GM12878 (cell line): Measurements from ENCODE around the gene IQGAP3. TPM values are rescaled to one million over a fixed set of nuclear protein-coding genes. Genes with fewer than 3 reads are reported as not detected.

Experiments used
- ATAC-seq: fragments of 200-7000 bp; cut with Tn5 transposase; 3 replicates; pipeline ENCODE4 v1.9.1; 2020; ENCODE audit warnings: mild to moderate bottlenecking, moderate library complexity
- BruUV-seq: library from RNA; stranded (reverse); fragments of 400-500 nt; replicated peaks from 2 replicates; lab custom pipeline; 2021; lab: Mats Ljungman, UMichigan
- CTCF ChIA-PET: fragments of 300-600 bp; sonication (Branson Sonifier 250); formaldehyde crosslinking; extraction: SDS; loops from one replicate; lab custom pipeline; 2021; ENCODE audit warnings: inconsistent platforms; lab: Yijun Ruan, JAX
- POLR2A ChIA-PET: fragments of 350-600 bp; formaldehyde crosslinking; extraction: SDS; loops from one replicate; lab custom pipeline; 2021; ENCODE audit warnings: inconsistent platforms; lab: Charles Lee
- RAD21 ChIA-PET: fragments of 300-600 bp; sonication (Branson Sonifier 250); formaldehyde crosslinking; loops from one replicate; lab custom pipeline; 2023; ENCODE audit warnings: antibody characterized with exemption; ENCODE audit not compliant: unreplicated experiment; lab: Charles Lee
- SMC1A ChIA-PET: fragments of 300-600 bp; sonication (Branson Sonifier 250); formaldehyde crosslinking; loops from one replicate; lab custom pipeline; 2023; ENCODE audit not compliant: unreplicated experiment, uncharacterized antibody; lab: Charles Lee
- DNase-seq: peaks from one replicate; pipeline ENCODE4 v3.0.0-alpha.2; 2011; ENCODE audit warnings: low read depth, low spot score
- FAIRE-seq: peaks from 3 replicates; lab custom pipeline; 2011; peaks lifted over from hg19 to GRCh38; lab: Jason Lieb, UNC
- H2AFZ ChIP-seq: 2 replicates; pipeline ENCODE4 v1.6.0; 2011; ENCODE audit warnings: low read depth, low read length, control low read depth; ENCODE audit not compliant: control insufficient read depth
- H3K27ac ChIP-seq: 2 replicates; pipeline ENCODE4 v1.5.1; 2011; ENCODE audit warnings: control low read depth; ENCODE audit not compliant: control insufficient read depth, insufficient read depth
- H3K27me3 ChIP-seq, 2 experiments: replicated peaks in 1 of 2; 2 replicates each; pipeline versions ENCODE4 v1.6.0 to v1.6.1; 2011; ENCODE audit warnings: low read length in 1 of 2; ENCODE audit not compliant: control insufficient read depth in 2 of 2, insufficient read depth in 2 of 2
- H3K36me3 ChIP-seq, 2 experiments: 2 replicates each; pipeline ENCODE4 v1.5.1; 2011; ENCODE audit warnings: low read length in 1 of 2; ENCODE audit not compliant: control insufficient read depth in 2 of 2, insufficient read depth in 2 of 2
- H3K4me1 ChIP-seq: 2 replicates; pipeline ENCODE4 v1.6.1; 2011; ENCODE audit warnings: mild to moderate bottlenecking, low read length, moderate library complexity, mixed read lengths; ENCODE audit not compliant: control insufficient read depth, insufficient read depth
- H3K4me2 ChIP-seq: 2 replicates; pipeline ENCODE4 v1.6.0; 2011; ENCODE audit warnings: control low read depth; ENCODE audit not compliant: control insufficient read depth, insufficient read depth
- H3K4me3 ChIP-seq: fragments of 200-600 bp; sonication (generic); 2 replicates; pipeline ENCODE4 v1.5.1; 2016
- H3K79me2 ChIP-seq: 2 replicates; pipeline ENCODE4 v1.6.0; 2011; ENCODE audit warnings: low read length; ENCODE audit not compliant: control insufficient read depth, insufficient read depth
- H3K9ac ChIP-seq: 2 replicates; pipeline ENCODE4 v1.8.0; 2011; ENCODE audit warnings: low read length, control low read depth, mixed read lengths; ENCODE audit not compliant: control insufficient read depth, insufficient read depth
- H3K9me3 ChIP-seq: replicated peaks from 3 replicates; pipeline ENCODE4 v1.5.1; 2011; ENCODE audit warnings: mild to moderate bottlenecking, low read length; ENCODE audit not compliant: control insufficient read depth, insufficient read depth
- H4K20me1 ChIP-seq: 2 replicates; pipeline ENCODE4 v1.6.0; 2011; ENCODE audit not compliant: control insufficient read depth, insufficient read depth
- EGR1 ChIP-seq, 2 experiments: IDR thresholded peaks; 1 replicate in 1 of 2; 2 replicates in 1 of 2; pipeline ENCODE4 v1.6.1; 2011 to 2012; ENCODE audit warnings: low read depth in 2 of 2, low read length in 2 of 2, borderline replicate concordance in 1 of 2, mild to moderate bottlenecking in 1 of 2, moderate library complexity in 1 of 2
- EZH2 ChIP-seq: IDR thresholded peaks from 2 replicates; pipeline ENCODE4 v1.6.1; 2012; ENCODE audit warnings: low read depth, mild to moderate bottlenecking, control low read depth, inconsistent platforms, low read length, borderline replicate concordance; ENCODE audit not compliant: control insufficient read depth
- HDAC2 ChIP-seq: fragments of 200-600 bp; sonication (generic); IDR thresholded peaks from 2 replicates; pipeline ENCODE4 v1.6.1; 2017
- JUND ChIP-seq: IDR thresholded peaks from 2 replicates; pipeline ENCODE4 v1.6.1; 2012; ENCODE audit warnings: low read depth, mild to moderate bottlenecking, low read length, improper control_type of control experiment, moderate library complexity
- KAT2A ChIP-seq: conservative IDR thresholded peaks from 2 replicates; pipeline ENCODE4 v1.6.1; 2011; ENCODE audit warnings: low read depth, low read length; ENCODE audit not compliant: control insufficient read depth
- POLR2A ChIP-seq: IDR thresholded peaks from 2 replicates; pipeline ENCODE4 v1.6.1; 2011; ENCODE audit warnings: low read depth, mild to moderate bottlenecking, low read length
- SP1 ChIP-seq: IDR thresholded peaks from one replicate; pipeline ENCODE4 v1.6.1; 2011; ENCODE audit warnings: low read depth, low read length
- SREBF2 ChIP-seq: IDR thresholded peaks from 2 replicates; pipeline ENCODE4 v1.6.1; 2012; ENCODE audit warnings: mild to moderate bottlenecking, low read length
- ZBTB4 ChIP-seq: fragments of 450-650 bp; formaldehyde crosslinking; IDR thresholded peaks from 2 replicates; pipeline ENCODE4 v1.4.0; 2022; ENCODE audit warnings: mild to moderate bottlenecking, moderate library complexity
- ZBTB40 ChIP-seq: fragments of 450-650 bp; IDR thresholded peaks from 2 replicates; pipeline ENCODE4 v1.6.1; 2016; ENCODE audit warnings: mild to moderate bottlenecking, moderate library complexity, borderline replicate concordance
- WGBS: methylation state at CpG from one replicate; pipeline ENCODE4 v1.1.6; 2016; ENCODE audit warnings: low lambda C conversion rate; ENCODE audit not compliant: insufficient replicate concordance, insufficient coverage; ENCODE audit errors: missing lambda C conversion rate; 5-methylcytosine and 5-hydroxymethylcytosine counted together
- in situ Hi-C: fragments of 300-500 bp; cut with MboI; formaldehyde crosslinking; loops from 9 replicates; pipeline ENCODE4 v1.14.3; 2018; ENCODE audit warnings: mixed read lengths
- intact Hi-C: fragments of 100-400 bp; cut with micrococcal nuclease; formaldehyde crosslinking; loops from one replicate; pipeline ENCODE4 v1.14.2; 2022; ENCODE audit not compliant: unreplicated experiment
- polyA plus RNA-seq, 11 experiments: library from polyadenylated mRNA; depleted of rRNA in 4 of 11; unstranded in 6 of 11; stranded (reverse) in 5 of 11; fragments of >200 nt; fragmentation: Nextera tagmentation in 4 of 11; fragmentation: Illumina TruSeq in 1 of 11; extraction: Ambion mirVana in 4 of 11; extraction: Trizol in 1 of 11; gene quantifications; 1 replicate in 1 of 11; 2 replicates in 10 of 11; pipeline versions ENCODE4 v1.2.1 to v1.2.3, GENCODE V29; 2011 to 2016; ENCODE audit warnings: inconsistent platforms in 2 of 11, missing spikeins in 2 of 11, low read depth in 1 of 11
- total RNA-seq, 4 experiments: library from RNA; depleted of rRNA in 3 of 4; stranded (reverse); fragments of >200 nt in 3 of 4; fragmentation: Illumina TruSeq in 1 of 4; extraction: Trizol in 1 of 4; gene quantifications; 2 replicates each; pipeline versions ENCODE4 v1.2.1 to v1.2.3, GENCODE V29; 2013 to 2021
- TF ChIP-seq, protein P1 (sequence below): IDR thresholded peaks from 2 replicates; pipeline ENCODE4 v1.6.1; 2011; ENCODE audit warnings: low read depth, mild to moderate bottlenecking, low read length, moderate library complexity, borderline replicate concordance; ENCODE audit errors: extremely low read depth
- TF ChIP-seq, protein P2 (sequence below): IDR thresholded peaks from 2 replicates; pipeline ENCODE4 v1.6.1; 2011; ENCODE audit warnings: low read depth, low read length, improper control_type of control experiment, borderline replicate concordance

The IQGAP3 gene
- total and polyA plus RNA-seq, 10 of the 15 experiments (the other 5 are each of a cell fraction or from before 2014, with no cell fraction given): 1.1 to 10.7 (median 7.9) TPM

GRCh38 chr1:156538711-156539440, 33.5 kb downstream of the IQGAP3 start:
- Histone ChIP-seq H3K27me3 (no peaks in the 10 kb centered on the region), H3K9ac (no peak overlapping the region), H2AFZ (no peak overlapping the region), H3K9me3 (no peaks in the 10 kb centered on the region), H3K4me2 (no peak overlapping the region), H3K27ac (no peak overlapping the region), H3K79me2 (no peaks in the 10 kb centered on the region), H3K36me3 (no peaks in the 10 kb centered on the region; a peak in 1 of 4 replicates), H4K20me1 (no peaks in the 10 kb centered on the region), H3K4me3 (no peak overlapping the region), H3K4me1 (no peaks in the 10 kb centered on the region)
- no peak for TF ChIP-seq KAT2A
- TF ChIP-seq ZBTB4 (CRISPR knock-in tag): no peak
- TF ChIP-seq EZH2: no peak
- no peak for TF ChIP-seq JUND
- TF ChIP-seq, protein P1, sequence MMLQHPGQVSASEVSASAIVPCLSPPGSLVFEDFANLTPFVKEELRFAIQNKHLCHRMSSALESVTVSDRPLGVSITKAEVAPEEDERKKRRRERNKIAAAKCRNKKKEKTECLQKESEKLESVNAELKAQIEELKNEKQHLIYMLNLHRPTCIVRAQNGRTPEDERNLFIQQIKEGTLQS: no peak
- TF ChIP-seq ZBTB40: no peak
- TF ChIP-seq, protein P2, sequence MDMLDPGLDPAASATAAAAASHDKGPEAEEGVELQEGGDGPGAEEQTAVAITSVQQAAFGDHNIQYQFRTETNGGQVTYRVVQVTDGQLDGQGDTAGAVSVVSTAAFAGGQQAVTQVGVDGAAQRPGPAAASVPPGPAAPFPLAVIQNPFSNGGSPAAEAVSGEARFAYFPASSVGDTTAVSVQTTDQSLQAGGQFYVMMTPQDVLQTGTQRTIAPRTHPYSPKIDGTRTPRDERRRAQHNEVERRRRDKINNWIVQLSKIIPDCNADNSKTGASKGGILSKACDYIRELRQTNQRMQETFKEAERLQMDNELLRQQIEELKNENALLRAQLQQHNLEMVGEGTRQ: no peak
- no peak for TF ChIP-seq EGR1 (IDR thresholded peaks at IDR 0.05; ENCODE audit: borderline replicate concordance in 1 of 2, low read depth in 2 of 2, low read length in 2 of 2)
- TF ChIP-seq SREBF2: no peak
- no peak for TF ChIP-seq POLR2A
- TF ChIP-seq SP1: no peak
- TF ChIP-seq HDAC2: no peak
- ATAC-seq (no peak), DNase-seq (no peak), FAIRE-seq (no peak)
- CTCF ChIA-PET: no interaction called here
- RAD21 ChIA-PET: no interaction called here
- in situ Hi-C loops (no loop called here), intact Hi-C loops (no loop called here)
- BruUV-seq: no TSS peak
- 86% methylated on average over 10 of the region's 10 CpGs for WGBS
- SMC1A ChIA-PET: no interaction called here
- POLR2A ChIA-PET: interaction anchor here (1.3 kb wide), 1 partner anchor 13 kb away, joined by 13 read pairs; no protein-coding TSS in a partner anchor
